BJ (cell line): ENCODE data around the gene SPSB1. TPM values are rescaled to one million over a fixed set of nuclear protein-coding genes. Genes with fewer than 3 reads are reported as not detected.

Experiments used
- CTCF ChIA-PET: fragments of 350-600 bp; formaldehyde crosslinking; extraction: SDS; loops from one replicate; lab custom pipeline; 2021; ENCODE audit warnings: antibody characterized with exemption, inconsistent platforms; lab: Yijun Ruan, JAX
- POLR2A ChIA-PET: fragments of 300-600 bp; sonication (Branson Sonifier 250); formaldehyde crosslinking; extraction: SDS; loops from one replicate; lab custom pipeline; 2021; ENCODE audit warnings: antibody characterized with exemption; lab: Charles Lee
- DNase-seq: peaks from one replicate; pipeline ENCODE4 v3.0.0-alpha.2; 2011; ENCODE audit warnings: low read depth
- H3K27me3 ChIP-seq: 2 replicates; pipeline ENCODE4 v1.6.0; 2011; ENCODE audit warnings: low read length; ENCODE audit not compliant: control insufficient read depth, insufficient read depth
- H3K36me3 ChIP-seq: 2 replicates; pipeline ENCODE4 v1.5.1; 2011; ENCODE audit warnings: low read length; ENCODE audit not compliant: control insufficient read depth, insufficient read depth
- H3K4me3 ChIP-seq: 2 replicates; pipeline ENCODE4 v1.5.1; 2011; ENCODE audit warnings: low read depth, mild to moderate bottlenecking, control low read depth, low read length
- polyA plus RNA-seq: library from polyadenylated mRNA; depleted of rRNA; stranded (reverse); fragments of >200 nt; gene quantifications from 2 replicates; pipeline ENCODE4 v1.2.3, GENCODE V29; 2011
- TF ChIP-seq, protein P1 (sequence below): IDR thresholded peaks from 2 replicates; pipeline ENCODE4 v1.5.1; 2011; ENCODE audit warnings: low read depth, mild to moderate bottlenecking, control low read depth, inconsistent platforms, low read length, moderate library complexity; ENCODE audit not compliant: insufficient read depth

The SPSB1 gene
- polyA plus RNA-seq, 1 experiment = 19.8 TPM

- H3K36me3 ChIP-seq = peaks cover 5% of the 10 kb centered on the region
- DNase-seq = no peak
- TF ChIP-seq, protein P1, sequence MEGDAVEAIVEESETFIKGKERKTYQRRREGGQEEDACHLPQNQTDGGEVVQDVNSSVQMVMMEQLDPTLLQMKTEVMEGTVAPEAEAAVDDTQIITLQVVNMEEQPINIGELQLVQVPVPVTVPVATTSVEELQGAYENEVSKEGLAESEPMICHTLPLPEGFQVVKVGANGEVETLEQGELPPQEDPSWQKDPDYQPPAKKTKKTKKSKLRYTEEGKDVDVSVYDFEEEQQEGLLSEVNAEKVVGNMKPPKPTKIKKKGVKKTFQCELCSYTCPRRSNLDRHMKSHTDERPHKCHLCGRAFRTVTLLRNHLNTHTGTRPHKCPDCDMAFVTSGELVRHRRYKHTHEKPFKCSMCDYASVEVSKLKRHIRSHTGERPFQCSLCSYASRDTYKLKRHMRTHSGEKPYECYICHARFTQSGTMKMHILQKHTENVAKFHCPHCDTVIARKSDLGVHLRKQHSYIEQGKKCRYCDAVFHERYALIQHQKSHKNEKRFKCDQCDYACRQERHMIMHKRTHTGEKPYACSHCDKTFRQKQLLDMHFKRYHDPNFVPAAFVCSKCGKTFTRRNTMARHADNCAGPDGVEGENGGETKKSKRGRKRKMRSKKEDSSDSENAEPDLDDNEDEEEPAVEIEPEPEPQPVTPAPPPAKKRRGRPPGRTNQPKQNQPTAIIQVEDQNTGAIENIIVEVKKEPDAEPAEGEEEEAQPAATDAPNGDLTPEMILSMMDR = no peak
- ChIA-PET CTCF (no interaction called here), POLR2A (no interaction called here)
- no peak overlapping the region for H3K4me3 ChIP-seq
- no peaks in the 10 kb centered on the region for H3K27me3 ChIP-seq
These were observed 34.1 kb upstream of the SPSB1 start for GRCh38 chr1:9258629-9259028.

GRCh38 chr1:9260059-9260766, 32.5 kb upstream of the SPSB1 start:
- TF ChIP-seq, protein P1 = no peak
- CTCF ChIA-PET = interaction anchor here (2.1 kb wide), 1 partner anchor 10 kb away, joined by 4 read pairs; no protein-coding TSS in a partner anchor
- Histone ChIP-seq H3K27me3 (no peaks in the 10 kb centered on the region), H3K36me3 (peaks cover 13% of the 10 kb centered on the region), H3K4me3 (no peak overlapping the region)
- POLR2A ChIA-PET = no interaction called here
- DNase-seq = no peak

GRCh38 chr1:9261496-9261895, 31.2 kb upstream of the SPSB1 start:
- H3K4me3 ChIP-seq = no peak overlapping the region
- ChIA-PET CTCF (interaction anchor here (1.6 to 2.1 kb wide), 2 partner anchors 11 to 229 kb away, joined by 4 to 6 read pairs; no protein-coding TSS in a partner anchor), POLR2A (no interaction called here)
- TF ChIP-seq, protein P1 = no peak
- H3K27me3 ChIP-seq = no peaks in the 10 kb centered on the region
- DNase-seq = no peak
- peaks cover 14% of the 10 kb centered on the region for H3K36me3 ChIP-seq

GRCh38 chr1:9262096-9262986, 30.4 kb upstream of the SPSB1 start:
- POLR2A ChIA-PET = no interaction called here
- Histone ChIP-seq H3K27me3 (no peaks in the 10 kb centered on the region), H3K36me3 (peaks cover 14% of the 10 kb centered on the region), H3K4me3 (no peak overlapping the region)
- CTCF ChIA-PET = interaction anchor here (1.6 to 2.1 kb wide), 2 partner anchors 12 to 228 kb away, joined by 4 to 6 read pairs; no protein-coding TSS in a partner anchor
- TF ChIP-seq, protein P1 = no peak
- DNase-seq = no peak
